ENCODE measurements around the gene GTF2IRD1.
"Not testable (repeated sequence)": the region's sequence is repeated elsewhere in the genome, so short reads cannot be mapped to it uniquely, and the experiment has no call there.

Gene GTF2IRD1

DNA sequence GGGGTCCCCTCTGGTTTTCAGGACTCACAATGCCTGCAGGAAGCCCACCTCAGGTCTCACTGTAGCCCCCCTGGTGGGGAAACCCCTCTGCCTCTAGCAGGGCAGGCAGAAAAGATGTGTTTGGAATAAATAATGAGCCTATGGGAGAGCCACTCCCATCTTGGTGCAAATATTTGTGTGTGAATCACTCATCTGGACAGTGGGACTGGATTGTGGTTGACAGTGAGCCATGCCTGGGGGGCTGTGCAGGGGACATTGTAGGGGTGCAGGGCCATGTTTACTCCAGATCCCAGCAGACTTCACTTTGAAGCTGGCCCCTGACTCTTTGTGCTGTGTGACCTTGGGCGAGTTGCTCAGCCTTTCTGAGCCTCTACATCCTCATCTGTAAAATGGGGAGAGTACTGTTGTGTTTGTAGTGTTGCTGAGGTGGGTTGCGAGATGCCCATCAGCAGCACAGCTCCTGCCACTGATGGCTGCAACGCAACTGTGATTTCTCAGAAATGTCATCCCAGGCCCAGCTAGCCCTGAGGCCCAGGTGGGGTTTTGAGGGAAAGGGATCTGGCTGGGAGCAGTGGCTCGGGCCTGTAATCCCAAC lies 20.7 kb downstream of the GTF2IRD1 start:
- DNase-seq, result no peak

DNA sequence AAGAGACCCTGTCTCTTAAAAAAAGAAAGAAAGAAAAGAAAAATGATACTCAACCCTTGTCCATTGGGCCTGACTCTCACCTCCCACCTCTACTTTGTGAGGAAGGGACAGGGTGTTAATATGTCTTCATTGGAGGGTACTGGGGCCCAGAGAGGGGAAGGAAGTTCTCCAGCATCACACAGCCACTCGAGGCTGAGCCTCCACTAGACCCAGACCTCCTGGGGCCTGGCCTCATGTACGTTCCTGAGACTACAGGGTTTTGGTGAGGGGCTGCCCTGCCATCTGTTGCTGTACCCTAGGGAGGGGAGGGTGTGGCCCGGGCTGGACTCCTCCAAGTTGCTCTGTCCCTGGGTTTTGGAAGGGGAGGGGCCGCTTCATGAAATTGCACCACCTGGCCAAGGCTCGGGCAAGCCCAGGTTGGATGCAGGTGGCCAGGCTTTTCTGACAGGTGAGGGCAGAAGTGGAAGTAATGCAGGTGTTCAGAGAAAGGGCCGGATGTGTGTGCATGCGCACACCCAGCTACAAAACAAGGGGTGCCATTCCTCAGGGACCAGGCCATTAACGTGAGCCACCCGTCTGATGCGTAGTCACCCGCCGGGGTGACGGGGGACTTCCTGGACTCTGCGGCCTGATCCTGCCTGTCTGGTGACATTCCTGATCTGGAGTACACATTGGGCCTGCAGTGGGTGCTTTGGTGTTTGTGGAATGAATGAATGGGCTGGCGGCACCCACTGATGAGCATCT lies 21.7 kb downstream of the GTF2IRD1 start:
- DNase-seq, result no peak

DNA sequence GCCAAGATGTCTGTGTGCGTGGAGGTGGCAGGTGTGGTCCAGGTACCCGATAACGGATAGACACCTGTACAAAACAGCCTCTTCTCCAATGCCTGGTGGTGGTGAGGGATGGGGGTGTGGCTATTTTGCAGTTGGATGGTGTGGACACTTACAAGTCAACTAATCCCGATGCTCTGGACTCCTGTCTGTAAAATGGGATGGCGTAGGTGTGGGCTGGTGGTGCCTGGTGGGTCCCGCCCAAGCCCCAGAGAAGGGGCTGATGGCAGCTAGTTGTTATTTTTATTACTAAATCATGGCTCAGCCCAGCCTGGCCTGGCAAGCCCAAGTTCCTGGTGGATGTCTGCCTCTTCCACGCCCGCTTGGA lies 22.3 kb downstream of the GTF2IRD1 start:
- DNase-seq, result no peak

DNA sequence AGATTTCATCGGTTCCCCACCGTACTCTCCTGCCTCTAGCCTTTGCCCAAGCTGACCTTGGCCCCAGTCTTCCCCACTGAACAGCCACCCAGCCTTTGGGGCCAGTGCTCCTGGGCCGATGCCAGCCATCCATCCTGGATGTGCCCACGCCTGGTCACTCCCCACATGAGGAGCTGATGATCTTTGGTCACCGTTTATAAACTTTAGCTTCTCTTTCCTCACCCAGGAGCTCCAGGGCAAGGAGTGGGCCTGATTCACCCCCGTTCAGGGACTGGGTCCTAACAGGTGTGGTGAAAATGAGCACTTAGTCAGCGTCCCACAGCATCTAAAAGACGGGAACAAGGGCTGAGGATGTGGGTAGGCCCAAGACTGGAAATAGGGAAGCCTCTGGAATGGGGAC lies 22.9 kb downstream of the GTF2IRD1 start:
- no peak for DNase-seq

DNA sequence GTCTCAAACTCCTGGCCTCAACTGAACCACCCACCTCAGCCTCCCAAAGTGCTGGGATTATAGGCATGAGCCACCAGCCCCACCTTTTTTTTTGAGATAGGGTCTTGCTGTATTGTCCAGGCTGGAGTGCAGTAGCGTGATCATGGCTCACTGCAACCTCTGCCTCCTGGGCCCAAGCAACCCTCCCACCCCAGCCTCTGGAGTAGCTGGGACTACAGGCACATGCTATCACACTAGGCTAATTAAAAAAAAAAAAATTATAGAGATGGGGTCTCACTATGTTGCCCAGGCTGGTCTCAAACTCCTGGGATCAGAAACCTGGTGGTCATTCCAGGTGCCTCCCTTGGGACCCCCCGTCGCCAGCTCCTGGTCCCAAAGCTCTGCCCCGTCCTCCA lies 25.0 kb downstream of the GTF2IRD1 start:
- no peak for DNase-seq

DNA sequence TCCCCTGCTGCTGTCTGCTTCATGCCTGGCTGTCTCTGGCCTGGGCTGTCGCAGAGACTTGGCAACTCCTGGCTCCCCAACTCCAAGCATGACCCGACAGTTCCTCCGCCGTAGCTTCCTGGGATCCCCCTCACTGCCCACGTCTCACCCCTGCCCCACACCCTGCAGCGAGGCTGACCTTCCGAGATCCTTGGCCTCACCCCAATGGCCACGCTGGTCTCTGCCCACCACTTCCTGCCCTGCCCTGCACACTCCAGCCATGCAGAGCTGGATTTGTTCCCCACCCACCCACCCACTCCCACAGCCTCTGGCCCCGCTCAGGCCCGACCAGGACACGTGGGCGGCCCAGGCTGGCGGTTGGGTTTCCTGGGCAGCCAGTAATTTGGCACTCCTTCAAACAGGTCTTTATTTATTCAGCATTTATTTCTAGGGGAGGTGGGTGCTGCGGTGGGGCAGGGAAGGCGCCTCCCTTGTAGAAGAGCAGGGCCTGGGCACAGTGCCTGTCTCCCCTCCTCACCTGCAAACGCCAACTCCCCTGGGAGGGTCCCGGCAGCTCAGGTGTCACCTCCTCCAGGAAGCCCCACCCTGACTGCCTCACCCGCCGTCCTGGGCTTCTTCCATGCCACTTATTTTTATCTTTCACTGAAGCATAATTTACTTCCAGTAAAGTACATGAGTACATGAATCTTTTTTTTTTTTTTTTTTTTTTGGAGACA lies 25.5 kb downstream of the GTF2IRD1 start:
- peak; percentile 17 for DNase-seq

DNA sequence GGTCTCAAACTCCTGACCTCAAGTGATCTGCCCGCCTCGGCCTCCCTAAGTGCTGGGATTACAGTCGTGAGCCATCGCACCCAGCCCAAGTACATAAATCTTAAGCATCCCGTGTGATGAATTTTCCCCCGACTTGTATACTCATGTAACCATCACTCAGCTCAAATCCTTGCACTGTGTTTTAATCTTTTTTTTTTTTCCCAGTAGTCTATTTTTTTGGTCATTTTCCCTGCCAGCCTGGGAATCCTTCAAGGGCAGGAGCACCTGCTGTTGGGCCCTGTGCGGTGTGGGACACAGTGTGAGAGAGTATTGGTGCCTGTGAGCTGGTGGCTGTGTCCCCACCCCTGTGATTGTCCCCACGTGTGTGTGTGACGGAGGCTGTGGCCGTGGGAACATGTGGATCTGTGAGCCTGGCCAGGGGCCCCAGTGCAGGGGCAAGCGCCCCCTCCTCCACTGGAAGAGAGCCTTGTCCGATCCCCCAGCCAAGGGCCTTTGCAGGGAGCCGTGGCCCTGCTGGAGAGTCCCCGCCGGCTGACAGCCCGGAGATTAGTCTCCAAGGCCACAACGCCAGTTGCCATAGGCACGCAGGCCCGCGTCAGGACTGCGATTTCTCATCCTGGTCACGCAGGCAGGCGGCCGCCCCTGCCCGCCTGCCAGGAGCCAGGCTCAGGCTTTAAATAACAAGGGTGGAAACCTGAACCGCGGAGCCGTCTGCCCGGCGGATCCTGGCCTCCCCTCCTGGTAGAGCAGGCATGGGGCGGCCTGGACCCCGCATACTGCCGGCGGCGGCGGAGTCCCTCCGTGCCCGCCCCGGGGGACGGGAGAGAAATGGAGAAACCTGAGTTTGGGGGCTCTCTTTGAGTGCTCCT lies 26.5 kb downstream of the GTF2IRD1 start:
- peak; percentile 83 for DNase-seq

DNA sequence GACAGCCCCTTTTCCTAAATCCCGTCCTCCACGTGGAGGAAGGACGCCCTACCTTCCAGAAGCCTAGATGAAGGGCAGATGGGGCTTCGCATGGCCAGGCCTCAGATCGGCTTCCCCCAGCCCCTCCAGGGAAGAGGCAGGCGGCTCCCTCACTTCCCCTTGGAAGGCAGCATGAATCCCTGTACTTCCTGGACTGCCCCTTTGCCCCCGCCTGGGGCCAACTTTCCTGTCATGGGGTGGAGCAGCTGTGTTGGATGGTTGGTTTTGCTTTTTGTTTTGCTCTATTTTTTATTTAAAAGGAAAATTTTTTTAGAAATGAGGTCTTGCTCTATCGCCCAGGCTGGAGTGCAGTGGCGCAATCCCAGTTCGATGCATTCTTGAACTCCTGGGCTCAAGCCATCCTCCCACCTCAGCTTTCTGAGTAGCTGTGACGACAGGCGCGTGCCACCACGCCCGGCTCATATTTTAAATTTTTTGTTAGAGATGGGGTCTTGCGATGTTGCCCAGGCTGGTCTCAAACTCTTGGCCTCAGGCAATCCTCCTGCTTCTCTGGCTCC lies 27.2 kb downstream of the GTF2IRD1 start:
- no peak for DNase-seq

DNA sequence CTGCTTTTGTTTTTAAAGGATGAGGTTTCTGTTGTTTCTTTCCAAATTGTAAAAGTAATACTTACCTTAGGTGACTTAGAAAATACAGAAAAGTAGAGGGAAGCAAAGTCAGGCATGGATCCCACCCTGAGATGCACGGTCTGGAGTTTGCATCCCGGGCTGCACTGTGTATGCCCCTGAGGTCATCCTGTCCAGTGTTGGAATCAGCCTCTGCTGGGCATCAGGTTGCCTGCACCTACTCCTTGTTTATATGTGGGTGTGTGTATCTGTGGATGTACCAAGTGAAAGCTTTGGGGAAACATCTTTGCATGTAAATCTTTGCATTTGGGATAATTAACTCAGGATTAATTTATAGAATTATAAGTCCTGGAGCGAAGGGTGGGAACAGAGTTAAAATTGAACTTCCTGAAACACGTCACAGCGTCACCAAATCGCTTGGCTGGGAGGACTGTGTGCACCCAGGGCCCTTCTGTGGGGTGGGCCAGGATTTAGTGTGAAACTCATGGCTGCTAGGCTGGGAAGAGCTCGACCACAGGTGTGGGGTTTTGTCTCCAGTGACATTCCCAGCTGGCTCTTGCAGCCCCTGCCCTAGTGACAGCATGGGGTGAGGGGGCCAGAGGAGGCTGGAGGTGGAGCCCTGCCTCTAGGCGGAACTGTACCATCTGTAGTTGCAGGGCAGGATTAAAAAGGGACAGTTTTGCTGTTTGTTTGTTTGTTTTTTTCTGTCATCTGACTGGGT lies 27.9 kb downstream of the GTF2IRD1 start:
- DNase-seq, result no peak

DNA sequence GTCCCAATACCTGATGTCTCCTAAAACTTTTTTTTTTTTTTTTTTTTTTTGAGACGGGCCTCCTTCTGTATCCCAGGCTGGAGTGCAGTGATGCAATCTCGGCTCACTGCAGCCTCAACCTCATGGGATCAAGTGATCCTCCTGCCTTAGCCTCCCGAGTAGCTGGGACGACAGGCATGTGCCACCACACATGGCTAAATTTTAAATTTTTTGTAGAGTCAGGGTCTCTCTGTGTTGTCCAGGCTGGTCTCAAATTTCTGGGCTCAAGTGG lies 28.4 kb downstream of the GTF2IRD1 start:
- no peak for DNase-seq

DNA sequence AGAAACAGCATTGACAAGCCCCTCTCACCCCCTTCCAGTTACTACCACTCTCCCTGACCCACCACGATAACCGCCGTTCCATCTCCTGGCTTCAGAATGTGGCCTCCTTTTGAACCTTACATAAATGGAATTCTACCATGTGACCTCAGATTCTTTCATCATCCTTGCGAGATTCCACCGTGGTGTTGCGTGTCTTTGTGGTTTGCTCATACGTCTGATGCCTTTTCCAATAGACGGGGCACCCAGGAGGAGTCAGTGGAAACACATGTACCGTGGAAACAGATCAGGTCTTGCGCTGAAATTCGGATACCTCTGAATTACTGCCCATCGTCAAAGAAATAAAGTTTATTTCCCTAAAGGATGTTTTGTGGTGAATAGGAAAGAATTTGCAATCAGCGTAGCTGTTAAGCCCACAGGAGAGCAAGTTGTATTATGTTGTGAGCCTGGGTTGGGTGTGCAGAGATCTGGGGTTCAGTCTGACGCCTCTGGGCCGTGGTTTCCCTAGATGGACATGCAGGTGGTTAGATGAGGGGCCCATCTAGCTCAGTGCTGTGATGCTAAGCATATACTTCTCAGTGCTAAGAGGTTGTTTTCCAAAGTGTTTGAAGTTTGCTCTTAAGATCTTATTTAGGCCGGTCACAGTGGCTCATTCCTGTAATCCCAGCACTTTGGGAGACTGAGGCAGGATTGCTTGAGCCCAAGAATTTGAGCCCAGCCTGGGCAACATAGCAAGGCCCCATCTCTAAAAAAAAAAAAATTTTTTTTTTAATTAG lies 29.1 kb downstream of the GTF2IRD1 start:
- no peak for DNase-seq

DNA sequence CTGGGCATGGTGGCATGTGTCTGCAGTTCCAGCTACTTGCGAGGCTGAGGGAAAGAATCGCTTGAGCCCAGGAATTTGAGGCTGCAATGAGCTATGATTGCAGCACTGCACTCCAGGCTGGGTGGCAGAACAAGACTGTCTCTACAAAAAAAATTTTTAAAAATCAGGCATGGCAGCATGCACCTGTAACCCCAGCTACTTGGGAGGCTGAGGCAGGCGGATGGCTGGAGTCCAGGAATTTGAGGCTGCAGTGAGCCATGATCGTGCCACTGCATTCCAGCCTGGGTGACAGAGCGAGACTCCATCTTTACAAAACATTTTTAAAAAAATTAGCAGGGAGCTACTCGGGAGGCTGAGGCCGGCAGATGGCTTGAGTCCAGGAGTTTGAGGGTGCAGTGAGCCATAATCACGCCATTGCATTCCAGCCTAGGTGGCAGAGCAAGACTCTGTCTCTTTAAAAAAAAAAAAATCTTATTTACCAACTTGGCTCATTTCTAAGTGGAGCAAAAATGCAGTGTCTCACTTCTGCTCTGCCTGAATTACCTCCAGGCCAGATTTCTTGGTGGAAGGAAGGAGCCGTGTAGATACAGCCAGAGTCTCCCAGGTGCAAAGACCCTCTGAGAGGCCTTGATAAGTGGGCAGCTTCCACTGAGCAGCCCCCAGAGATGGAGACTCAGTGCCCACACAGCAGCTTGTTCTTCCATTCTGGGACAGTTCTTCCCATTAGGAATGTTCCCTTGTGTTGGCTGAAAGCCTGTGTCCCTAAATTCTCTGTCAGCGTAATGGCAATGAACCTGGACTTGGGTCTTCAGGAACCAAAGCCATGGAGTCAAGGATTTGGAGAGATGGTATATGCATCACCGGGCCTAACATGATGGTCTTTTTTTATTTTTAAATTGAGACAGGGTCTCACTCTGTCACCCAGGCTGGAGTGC lies 30.0 kb downstream of the GTF2IRD1 start:
- peak; percentile 4 for DNase-seq

DNA sequence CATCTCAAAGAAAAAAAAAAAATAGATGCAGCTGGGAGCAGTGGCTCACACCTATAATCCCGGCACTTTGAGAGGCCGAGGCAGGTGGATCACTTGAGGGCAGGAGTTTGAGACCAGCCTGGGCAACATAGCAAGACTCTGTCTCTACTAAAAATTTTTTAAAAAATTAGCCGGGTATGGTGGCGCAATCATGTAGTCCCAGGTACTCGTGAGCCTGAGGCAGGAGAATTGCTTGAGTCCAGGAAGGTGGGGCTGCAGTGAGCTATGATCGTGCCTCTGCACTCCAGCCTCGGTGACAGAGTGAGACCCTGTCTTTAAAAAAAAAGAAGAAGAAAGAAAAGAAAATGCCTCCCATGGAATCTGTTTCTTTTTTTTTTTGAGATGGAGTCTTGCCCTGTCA lies 31.9 kb downstream of the GTF2IRD1 start:
- DNase-seq, result no peak

DNA sequence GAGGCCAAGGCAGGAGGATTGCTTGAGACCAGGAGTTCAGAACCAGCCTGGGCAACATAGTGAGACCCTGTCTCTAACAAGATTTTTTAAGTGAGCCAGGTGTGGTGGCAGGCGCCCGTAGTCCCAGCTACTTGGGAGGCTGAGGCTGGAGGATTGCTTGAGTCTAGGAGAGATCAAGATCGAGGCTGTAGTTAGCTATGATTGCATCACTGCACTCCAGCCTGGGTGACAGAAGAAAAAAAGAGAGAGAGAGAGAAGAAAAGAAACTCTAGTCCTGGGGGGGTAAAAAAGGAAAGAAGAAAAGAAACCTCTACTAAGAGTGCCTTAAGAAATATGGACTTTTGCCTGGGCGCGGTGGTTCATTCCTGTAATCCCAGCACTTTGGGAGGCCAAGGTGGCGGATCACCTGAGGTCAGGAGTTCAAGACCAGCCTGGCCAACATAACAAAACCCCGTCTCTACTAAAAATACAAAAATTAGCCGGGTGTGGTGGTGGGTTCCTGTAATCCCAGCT lies 34.9 kb downstream of the GTF2IRD1 start:
- not testable (repeated sequence) for DNase-seq

DNA sequence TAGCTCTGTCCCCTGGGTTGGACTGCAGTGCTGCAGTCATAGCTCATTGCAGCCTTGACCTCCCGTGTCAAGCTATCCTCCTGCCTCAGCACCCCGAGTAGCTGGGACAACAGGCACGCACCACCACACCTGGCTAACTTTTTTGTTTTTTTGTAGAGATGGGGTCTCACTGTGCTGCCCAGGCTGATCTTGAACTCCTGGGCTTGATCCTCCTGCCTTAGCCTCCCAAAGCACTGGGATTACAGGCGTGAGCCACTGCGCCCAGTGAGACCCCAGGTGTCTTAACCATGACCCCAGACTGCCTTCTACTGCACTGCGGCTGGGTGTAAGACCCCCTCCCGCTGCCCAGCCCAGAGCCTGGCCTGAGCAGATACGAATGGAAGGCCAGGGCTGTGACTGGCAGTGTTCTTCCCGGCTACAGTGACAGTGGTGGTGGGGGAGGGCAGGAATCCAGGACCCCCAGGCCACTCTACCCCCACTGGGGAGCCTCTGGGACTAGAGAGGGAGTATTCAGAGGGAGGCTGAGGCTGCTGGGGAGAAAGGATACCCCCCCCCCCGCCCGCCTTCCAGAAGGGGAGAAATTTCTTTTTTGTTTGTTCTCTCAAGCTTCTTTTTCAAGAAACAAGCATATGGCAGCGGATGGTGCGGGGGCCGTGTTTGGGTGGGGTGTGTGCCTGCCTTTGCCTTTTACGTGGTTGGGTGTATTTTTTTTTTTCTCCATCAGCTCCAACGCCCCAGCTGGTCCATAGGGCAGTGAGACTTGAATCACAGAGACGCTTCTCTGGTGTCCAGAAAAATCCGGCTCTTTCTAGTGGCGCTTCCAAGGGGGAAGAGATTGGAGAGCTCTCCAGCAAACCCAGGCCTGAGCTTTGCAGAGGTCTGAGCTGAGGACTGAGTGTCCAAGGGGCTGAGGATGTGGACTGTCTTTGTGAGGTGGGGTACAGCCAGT lies 36.6 kb downstream of the GTF2IRD1 start:
- DNase-seq, result peak; percentile 26

DNA sequence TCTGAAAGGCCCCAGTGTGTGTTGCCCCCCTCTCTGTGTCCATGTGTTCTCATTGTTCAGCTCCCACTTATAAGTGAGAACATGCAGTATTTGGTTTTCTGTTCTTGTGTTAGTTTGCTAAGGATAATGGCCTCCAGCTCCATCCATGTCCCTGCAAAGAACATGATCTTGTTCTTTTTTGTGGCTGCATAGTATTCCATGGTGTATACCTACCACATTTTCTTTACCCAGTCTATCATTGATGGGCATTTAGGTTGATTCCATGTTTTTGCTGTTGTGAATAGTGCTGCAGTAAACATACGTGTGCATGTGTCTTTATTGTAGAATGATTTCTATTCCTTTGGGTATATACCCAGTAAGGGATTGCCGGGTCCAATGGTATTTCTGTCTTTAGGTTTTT lies 37.8 kb downstream of the GTF2IRD1 start:
- not testable (repeated sequence) for DNase-seq

DNA sequence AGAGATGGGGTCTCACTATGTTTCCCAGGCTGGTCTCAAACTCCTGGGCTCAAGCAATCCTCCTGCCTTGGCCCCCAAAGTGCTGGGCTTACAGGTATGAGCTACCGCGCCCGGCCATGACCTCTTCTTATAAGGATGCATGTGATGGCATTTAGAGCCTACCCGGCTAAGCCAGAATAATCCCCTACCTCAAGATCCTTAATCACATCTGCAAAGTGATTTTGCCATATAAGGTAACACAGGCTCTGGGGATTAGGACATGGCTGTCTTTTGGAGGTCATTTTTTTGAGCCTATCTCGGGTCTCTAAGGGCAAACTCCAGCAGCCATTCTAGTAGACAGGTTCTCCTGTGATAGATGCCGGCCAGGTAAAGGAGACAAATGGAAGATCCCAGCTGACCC lies 39.6 kb downstream of the GTF2IRD1 start:
- DNase-seq, result no peak

DNA sequence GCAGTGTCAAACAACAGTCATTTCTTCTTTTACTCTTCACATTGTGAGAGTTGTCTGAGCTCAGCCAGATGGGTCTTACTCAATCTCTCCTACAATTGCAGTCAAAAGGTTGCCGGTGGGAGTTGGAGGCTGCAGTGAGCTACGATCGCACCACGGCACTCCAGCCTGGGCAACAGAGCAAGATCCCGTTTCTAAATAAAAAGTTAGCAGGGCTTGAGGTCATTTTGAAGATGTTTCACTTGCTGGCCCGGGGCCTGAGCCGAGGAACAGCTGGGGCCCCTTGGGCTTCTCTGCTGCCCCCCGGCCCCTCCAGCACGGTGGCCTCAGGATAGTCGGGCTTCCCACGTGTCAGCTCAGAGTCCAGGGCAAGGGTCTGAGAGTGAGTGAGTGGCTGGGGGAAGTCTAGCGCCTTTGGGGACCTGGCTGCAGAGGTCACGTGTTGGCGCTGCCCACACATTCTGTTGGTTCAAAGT lies 40.4 kb downstream of the GTF2IRD1 start:
- DNase-seq, result no peak

All from midbrain (tissue), 1 donor.